ENCODE data around the gene ZNF174. TPM values are rescaled to one million over a fixed set of nuclear protein-coding genes. Genes with fewer than 3 reads are reported as not detected.

The ZNF174 gene
- total RNA-seq, 4 donors from 2014 or later: 8.4 to 14.9 (median 9.7) TPM

GRCh38 chr16:3363793-3364192 lies 37.2 kb upstream of the ZNF174 start:
- no peaks in the 10 kb centered on the region for H3K36me3 ChIP-seq
- H3K4me1 ChIP-seq: no peaks in the 10 kb centered on the region
- H3K9me3 ChIP-seq: peaks cover 6% of the 10 kb centered on the region
- no peak for DNase-seq (ENCODE audit: low spot score in 2 of 2)
- WGBS: 90% methylated on average over 7 of the region's 7 CpGs
- no peak for TF ChIP-seq POLR2AphosphoS5 (IDR thresholded peaks at IDR 0.05)
- no peak for TF ChIP-seq CTCF (IDR thresholded peaks at IDR 0.05)
- TF ChIP-seq EP300 (IDR thresholded peaks at IDR 0.05): no peak
- TF ChIP-seq POLR2A (IDR thresholded peaks at IDR 0.05): no peak
- H3K27ac ChIP-seq: no peak overlapping the region
- peaks cover 11% of the 10 kb centered on the region for H3K27me3 ChIP-seq
- H3K4me3 ChIP-seq: no peak overlapping the region

- peaks cover 11% of the 10 kb centered on the region for H3K27me3 ChIP-seq
- peak; percentile 66 to 81 for DNase-seq (ENCODE audit: low spot score in 2 of 2)
- no peaks in the 10 kb centered on the region for H3K4me1 ChIP-seq
- peak overlapping the region; percentile 32 for H3K27ac ChIP-seq
- no peak for TF ChIP-seq POLR2A (IDR thresholded peaks at IDR 0.05)
- no peak for TF ChIP-seq EP300 (IDR thresholded peaks at IDR 0.05)
- TF ChIP-seq CTCF (IDR thresholded peaks at IDR 0.05): no peak
- TF ChIP-seq POLR2AphosphoS5 (IDR thresholded peaks at IDR 0.05): no peak
- H3K9me3 ChIP-seq: peaks cover 6% of the 10 kb centered on the region
- H3K36me3 ChIP-seq: no peaks in the 10 kb centered on the region
- WGBS: 24% methylated on average over 33 of the region's 42 CpGs
- peak overlapping the region; percentile 33 for H3K4me3 ChIP-seq
Observed at GRCh38 chr16:3364774-3365427, 36.1 kb upstream of the ZNF174 start.

GRCh38 chr16:3369073-3369472 lies 31.9 kb upstream of the ZNF174 start:
- H3K36me3 ChIP-seq: no peaks in the 10 kb centered on the region
- TF ChIP-seq EP300 (IDR thresholded peaks at IDR 0.05): no peak
- TF ChIP-seq CTCF (IDR thresholded peaks at IDR 0.05): no peak
- TF ChIP-seq POLR2AphosphoS5 (IDR thresholded peaks at IDR 0.05): no peak
- no peak for TF ChIP-seq POLR2A (IDR thresholded peaks at IDR 0.05)
- no peak for DNase-seq (ENCODE audit: low spot score in 2 of 2)
- WGBS: 93% methylated on average over 11 of the region's 11 CpGs
- H3K9me3 ChIP-seq: peaks cover 10% of the 10 kb centered on the region
- H3K4me1 ChIP-seq: no peaks in the 10 kb centered on the region
- no peaks in the 10 kb centered on the region for H3K27me3 ChIP-seq
- no peak overlapping the region for H3K4me3 ChIP-seq
- H3K27ac ChIP-seq: no peak overlapping the region

GRCh38 chr16:3375680-3376079 lies 25.3 kb upstream of the ZNF174 start:
- H3K27ac ChIP-seq: no peak overlapping the region
- H3K9me3 ChIP-seq: peaks cover 46% of the 10 kb centered on the region
- H3K27me3 ChIP-seq: no peaks in the 10 kb centered on the region
- 97% methylated on average over 5 of the region's 5 CpGs for WGBS
- TF ChIP-seq POLR2A (IDR thresholded peaks at IDR 0.05) (no peak), EP300 (IDR thresholded peaks at IDR 0.05) (no peak), POLR2AphosphoS5 (IDR thresholded peaks at IDR 0.05) (no peak), CTCF (IDR thresholded peaks at IDR 0.05) (no peak)
- DNase-seq (ENCODE audit: low spot score in 2 of 2): no peak
- H3K36me3 ChIP-seq: no peaks in the 10 kb centered on the region
- no peak overlapping the region for H3K4me3 ChIP-seq
- H3K4me1 ChIP-seq: no peaks in the 10 kb centered on the region

- peaks cover 14% of the 10 kb centered on the region for H3K36me3 ChIP-seq
- DNase-seq (ENCODE audit: low spot score in 2 of 2): no peak
- H3K4me3 ChIP-seq: no peak overlapping the region
- TF ChIP-seq POLR2AphosphoS5 (IDR thresholded peaks at IDR 0.05) (no peak), EP300 (IDR thresholded peaks at IDR 0.05) (no peak), POLR2A (IDR thresholded peaks at IDR 0.05) (no peak), CTCF (IDR thresholded peaks at IDR 0.05) (no peak)
- no peaks in the 10 kb centered on the region for H3K4me1 ChIP-seq
- H3K9me3 ChIP-seq: peaks cover 69% of the 10 kb centered on the region
- H3K27ac ChIP-seq: no peak overlapping the region
- no peaks in the 10 kb centered on the region for H3K27me3 ChIP-seq
Observed at GRCh38 chr16:3377917-3378316, 23.1 kb upstream of the ZNF174 start.
